ENCODE measurements around the gene KIAA0753. TPM values are rescaled to one million over a fixed set of nuclear protein-coding genes. Genes with fewer than 3 reads are reported as not detected.

Gene KIAA0753
- total and polyA plus RNA-seq, 2 of the 8 experiments (the other 6 are each of a cell fraction or from before 2014, with no cell fraction given) = 5.0 to 27.1 TPM

DNA sequence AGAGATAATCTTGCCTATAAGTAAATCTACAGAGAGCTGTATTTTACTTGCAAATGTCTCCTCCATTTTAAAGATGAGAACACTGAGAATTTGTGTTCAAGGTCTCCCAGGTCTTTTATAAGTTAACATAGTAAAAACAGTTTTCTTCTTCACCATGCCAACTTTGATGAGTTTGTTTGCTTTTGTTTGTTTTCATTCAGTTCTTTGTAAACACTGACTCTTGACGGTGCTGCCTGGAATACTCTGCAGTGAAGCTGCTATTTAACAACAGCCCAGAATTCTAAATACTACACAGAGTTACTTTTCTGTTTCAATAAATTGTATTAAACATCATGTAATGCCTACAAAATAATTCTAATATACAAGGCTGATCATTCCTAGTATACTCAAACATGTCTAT lies 42.8 kb downstream of the KIAA0753 start:
- H3K9ac ChIP-seq (replicated peaks in 1 of 4; ENCODE audit: extremely low read depth in 1 of 4, low read depth in 3 of 4, low read length in 3 of 4) = no peak overlapping the region
- H2BK15ac ChIP-seq (ENCODE audit: low read length) = no peak overlapping the region
- no peak overlapping the region for H3K4me3 ChIP-seq (ENCODE audit: extremely low read depth in 1 of 4, insufficient read depth in 2 of 4, low read depth in 3 of 4, low read length in 4 of 4)
- H3K27ac ChIP-seq (ENCODE audit: low read depth, low read length) = no peak overlapping the region
- ChIA-PET POLR2A (ENCODE audit: partially characterized antibody) (no interaction called here), CTCF (ENCODE audit: partially characterized antibody) (interaction anchor here (1.2 kb wide), 1 partner anchor 108 kb away, joined by 3 read pairs; no protein-coding TSS in a partner anchor)
- H4K5ac ChIP-seq (ENCODE audit: insufficient read length, low read depth, low read length) = no peak overlapping the region
- no peaks in the 10 kb centered on the region for H3K79me2 ChIP-seq (ENCODE audit: control insufficient read depth in 1 of 2, insufficient read depth in 2 of 2, low read length in 2 of 2)
- DNase-seq (ENCODE audit: low read depth in 1 of 2, low spot score in 2 of 2) = no peak
- H4K20me1 ChIP-seq (replicated peaks in 1 of 2; ENCODE audit: control insufficient read depth in 1 of 2, insufficient read depth in 2 of 2, low read length in 2 of 2) = no peaks in the 10 kb centered on the region
- H2BK20ac ChIP-seq (ENCODE audit: low read length) = no peak overlapping the region
- no peak overlapping the region for H2AFZ ChIP-seq (ENCODE audit: low read length)
- no peak overlapping the region for H3K18ac ChIP-seq (ENCODE audit: extremely low read depth, low read length)
- H3K9me3 ChIP-seq (ENCODE audit: insufficient read depth in 2 of 2, low read depth in 1 of 2, low read length in 1 of 2) = no peaks in the 10 kb centered on the region
- no peak overlapping the region for H3K4ac ChIP-seq (replicated peaks; ENCODE audit: insufficient read length, low read depth, low read length)
- no peak overlapping the region for H3K23ac ChIP-seq (ENCODE audit: insufficient read length)
- no peak overlapping the region for H2BK12ac ChIP-seq (ENCODE audit: low read depth, low read length)
- no peak overlapping the region for H3K56ac ChIP-seq (replicated peaks; ENCODE audit: insufficient read length, low read depth, low read length)
- H2BK5ac ChIP-seq (ENCODE audit: low read depth, low read length) = no peak overlapping the region
- 86% methylated on average over 1 of the region's 1 CpG; no CpG with 5 or more reads in 1 of the 2 experiments for WGBS, 2 experiments (ENCODE audit: extremely low coverage in 1 of 2, insufficient coverage in 1 of 2, insufficient read length in 1 of 2, insufficient replicate concordance in 2 of 2, low coverage in 1 of 2, low lambda C conversion rate in 2 of 2, missing lambda C conversion rate in 1 of 2)
- H3K4me2 ChIP-seq (ENCODE audit: insufficient read depth in 1 of 2, low read depth in 2 of 2, low read length in 2 of 2) = no peak overlapping the region
- peaks cover 3 to 47% (median 22%) of the 10 kb centered on the region in 4 experiments; a peak in 7 of 8 replicates for H3K36me3 ChIP-seq (ENCODE audit: control insufficient read depth in 2 of 4, insufficient read depth in 4 of 4, low read length in 3 of 4)
- H3K23me2 ChIP-seq (ENCODE audit: low read depth, low read length) = no peaks in the 10 kb centered on the region
- H2BK120ac ChIP-seq (replicated peaks; ENCODE audit: low read depth, low read length) = no peak overlapping the region
- no peak overlapping the region for H2AK5ac ChIP-seq (ENCODE audit: low read depth, low read length)
- H3K79me1 ChIP-seq (ENCODE audit: low read depth, low read length) = no peaks in the 10 kb centered on the region
- no peak overlapping the region for H4K8ac ChIP-seq (ENCODE audit: extremely low read depth, insufficient read depth, low read length)
- H3K14ac ChIP-seq (ENCODE audit: insufficient read length) = no peak overlapping the region
- no peak for FAIRE-seq
- no peaks in the 10 kb centered on the region for H3K4me1 ChIP-seq (replicated peaks in 1 of 4; ENCODE audit: control insufficient read depth in 3 of 4, insufficient read depth in 4 of 4, low read length in 3 of 4)
- no peak overlapping the region for H4K91ac ChIP-seq (replicated peaks; ENCODE audit: insufficient read length, low read length)
- H3K27me3 ChIP-seq (replicated peaks in 1 of 4; ENCODE audit: control insufficient read depth in 3 of 4, extremely low read depth in 1 of 4, insufficient read depth in 3 of 4, low read length in 3 of 4) = no peaks in the 10 kb centered on the region
- TF ChIP-seq TBP (IDR thresholded peaks at IDR 0.05; ENCODE audit: low read depth, low read length) (no peak), ATF2 (IDR thresholded peaks at IDR 0.05; ENCODE audit: low read length) (no peak), MAX (IDR thresholded peaks at IDR 0.05) (no peak), NANOG (IDR thresholded peaks at IDR 0.05; ENCODE audit: insufficient read depth, low read depth, low read length, poor library complexity, severe bottlenecking) (no peak), RBBP5 (IDR thresholded peaks at IDR 0.05; ENCODE audit: borderline replicate concordance, low read depth, low read length) (no peak), SP4 (IDR thresholded peaks at IDR 0.05; ENCODE audit: low read length) (no peak), RNF2 (IDR thresholded peaks at IDR 0.05; ENCODE audit: borderline replicate concordance, low read depth, low read length, missing control alignments, poor library complexity, severe bottlenecking) (no peak), SAP30 (IDR thresholded peaks at IDR 0.05; ENCODE audit: insufficient read depth, insufficient replicate concordance, low read length) (no peak), TEAD4 (IDR thresholded peaks at IDR 0.05; ENCODE audit: low read depth, low read length) (no peak)
- TF ChIP-seq, protein P1, sequence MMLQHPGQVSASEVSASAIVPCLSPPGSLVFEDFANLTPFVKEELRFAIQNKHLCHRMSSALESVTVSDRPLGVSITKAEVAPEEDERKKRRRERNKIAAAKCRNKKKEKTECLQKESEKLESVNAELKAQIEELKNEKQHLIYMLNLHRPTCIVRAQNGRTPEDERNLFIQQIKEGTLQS (IDR thresholded peaks at IDR 0.05; ENCODE audit: insufficient read depth, low read depth, low read length) = no peak
